Measurements from ENCODE around the gene KHDC4. TPM values are rescaled to one million over a fixed set of nuclear protein-coding genes. Genes with fewer than 3 reads are reported as not detected.

Gene KHDC4
- total and polyA plus RNA-seq, 4 donors = 8.4 to 32.6 (median 14.8) TPM

DNA sequence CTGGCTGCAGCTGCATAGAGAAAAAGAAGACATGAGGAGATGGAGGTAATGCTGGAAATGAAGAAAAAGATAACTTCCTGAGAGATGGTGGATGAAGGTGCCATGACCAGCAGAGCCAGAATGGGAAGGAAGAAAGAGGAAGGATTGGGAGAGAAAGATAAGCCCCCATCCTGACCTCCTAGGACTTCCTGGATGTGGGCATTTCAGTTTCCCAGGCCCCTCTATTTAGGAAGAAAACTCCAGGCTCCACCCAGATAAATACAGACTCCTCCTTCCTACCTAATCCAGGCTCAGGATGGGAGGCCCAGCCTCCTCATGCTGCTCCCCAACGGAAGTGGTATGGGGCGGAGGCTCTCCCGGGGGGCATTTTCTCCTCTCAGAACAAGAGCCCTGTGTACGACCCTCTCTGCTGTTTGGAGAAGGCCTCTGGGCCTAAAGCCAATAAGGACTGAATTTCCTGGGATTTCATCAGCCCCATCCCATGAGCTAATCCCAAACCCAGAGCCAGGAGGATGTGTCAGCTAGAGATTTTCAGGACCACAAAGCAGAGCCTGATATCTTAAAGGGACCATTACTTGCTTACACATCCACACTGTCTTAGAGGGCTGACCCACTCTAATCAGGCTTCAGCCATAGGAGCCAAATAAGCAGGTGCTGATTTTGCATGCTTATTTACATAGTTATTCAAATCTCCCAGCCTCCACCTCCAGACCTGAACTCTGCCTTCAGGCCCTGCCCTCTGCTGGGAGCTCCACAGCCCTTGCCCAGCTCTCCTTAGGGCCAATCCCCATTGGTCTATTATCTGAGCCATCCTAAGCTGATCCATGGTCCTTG is 49.2 kb upstream of the KHDC4 start:
- WGBS = 60% methylated on average over 4 of the region's 4 CpGs
- H3K9me3 ChIP-seq (ENCODE audit: control insufficient read depth in 4 of 4, low read length in 3 of 4) = no peaks in the 10 kb centered on the region
- TF ChIP-seq FOXA1 (IDR thresholded peaks at IDR 0.05) = no peak
- TF ChIP-seq RAD21 (IDR thresholded peaks at IDR 0.05) = peak in 1 of 2 donors; percentile 22
- TF ChIP-seq HNF4A (conservative IDR thresholded peaks at IDR 0.05) = peak in 1 of 2 donors; percentile 14
- TF ChIP-seq, protein P1, sequence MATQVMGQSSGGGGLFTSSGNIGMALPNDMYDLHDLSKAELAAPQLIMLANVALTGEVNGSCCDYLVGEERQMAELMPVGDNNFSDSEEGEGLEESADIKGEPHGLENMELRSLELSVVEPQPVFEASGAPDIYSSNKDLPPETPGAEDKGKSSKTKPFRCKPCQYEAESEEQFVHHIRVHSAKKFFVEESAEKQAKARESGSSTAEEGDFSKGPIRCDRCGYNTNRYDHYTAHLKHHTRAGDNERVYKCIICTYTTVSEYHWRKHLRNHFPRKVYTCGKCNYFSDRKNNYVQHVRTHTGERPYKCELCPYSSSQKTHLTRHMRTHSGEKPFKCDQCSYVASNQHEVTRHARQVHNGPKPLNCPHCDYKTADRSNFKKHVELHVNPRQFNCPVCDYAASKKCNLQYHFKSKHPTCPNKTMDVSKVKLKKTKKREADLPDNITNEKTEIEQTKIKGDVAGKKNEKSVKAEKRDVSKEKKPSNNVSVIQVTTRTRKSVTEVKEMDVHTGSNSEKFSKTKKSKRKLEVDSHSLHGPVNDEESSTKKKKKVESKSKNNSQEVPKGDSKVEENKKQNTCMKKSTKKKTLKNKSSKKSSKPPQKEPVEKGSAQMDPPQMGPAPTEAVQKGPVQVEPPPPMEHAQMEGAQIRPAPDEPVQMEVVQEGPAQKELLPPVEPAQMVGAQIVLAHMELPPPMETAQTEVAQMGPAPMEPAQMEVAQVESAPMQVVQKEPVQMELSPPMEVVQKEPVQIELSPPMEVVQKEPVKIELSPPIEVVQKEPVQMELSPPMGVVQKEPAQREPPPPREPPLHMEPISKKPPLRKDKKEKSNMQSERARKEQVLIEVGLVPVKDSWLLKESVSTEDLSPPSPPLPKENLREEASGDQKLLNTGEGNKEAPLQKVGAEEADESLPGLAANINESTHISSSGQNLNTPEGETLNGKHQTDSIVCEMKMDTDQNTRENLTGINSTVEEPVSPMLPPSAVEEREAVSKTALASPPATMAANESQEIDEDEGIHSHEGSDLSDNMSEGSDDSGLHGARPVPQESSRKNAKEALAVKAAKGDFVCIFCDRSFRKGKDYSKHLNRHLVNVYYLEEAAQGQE (IDR thresholded peaks at IDR 0.05) = no peak
- TF ChIP-seq FOXA2 (IDR thresholded peaks at IDR 0.05) = peak; percentile 15
- DNase-seq (ENCODE audit: low spot score) = no peak
- H3K4me1 ChIP-seq (ENCODE audit: control insufficient read depth in 4 of 4, insufficient read depth in 4 of 4, low read length in 3 of 4) = peaks cover 0 to 6% (median 3%) of the 10 kb centered on the region in 4 donors
- no peak overlapping the region for H3K27ac ChIP-seq (ENCODE audit: low read depth in 1 of 2, low read length in 2 of 2)
- no peaks in the 10 kb centered on the region for H3K36me3 ChIP-seq (ENCODE audit: control insufficient read depth in 4 of 4, insufficient read depth in 3 of 4, low read depth in 1 of 4, low read length in 3 of 4)
- no peak overlapping the region for H3K9ac ChIP-seq (ENCODE audit: low read depth in 1 of 2, low read length in 2 of 2)
- H3K4me3 ChIP-seq (ENCODE audit: low read depth in 1 of 3, low read length in 3 of 3) = no peak overlapping the region
- no peaks in the 10 kb centered on the region for H3K27me3 ChIP-seq (ENCODE audit: control insufficient read depth in 4 of 4, insufficient read depth in 4 of 4, low read length in 3 of 4)

DNA sequence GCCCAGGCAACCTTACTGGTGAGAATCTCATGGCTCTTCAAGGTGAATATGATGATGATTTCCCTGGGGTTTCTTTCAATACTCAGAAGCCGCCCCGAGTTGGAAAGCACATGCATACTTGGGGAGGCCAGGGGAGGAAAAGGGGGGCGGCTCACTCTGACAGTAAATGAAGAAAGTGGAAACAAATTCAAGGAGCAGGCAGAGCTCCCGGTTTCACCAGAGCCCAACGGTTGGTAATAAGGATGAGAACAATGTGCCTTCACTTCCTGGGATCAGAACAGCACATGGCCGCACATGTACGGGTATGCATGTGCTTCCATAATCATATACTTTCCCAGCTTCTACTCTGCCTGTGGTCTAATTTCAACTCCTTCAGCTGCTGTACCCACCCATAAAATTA is 47.9 kb upstream of the KHDC4 start:
- no peaks in the 10 kb centered on the region for H3K9me3 ChIP-seq (ENCODE audit: control insufficient read depth in 4 of 4, low read length in 3 of 4)
- no peak for DNase-seq (ENCODE audit: low spot score)
- no peaks in the 10 kb centered on the region for H3K36me3 ChIP-seq (ENCODE audit: control insufficient read depth in 4 of 4, insufficient read depth in 3 of 4, low read depth in 1 of 4, low read length in 3 of 4)
- no peak overlapping the region for H3K27ac ChIP-seq (ENCODE audit: low read depth in 1 of 2, low read length in 2 of 2)
- TF ChIP-seq ATF3 (IDR thresholded peaks at IDR 0.05) (no peak), MAX (IDR thresholded peaks at IDR 0.05) (no peak), NR2F2 (IDR thresholded peaks at IDR 0.05) (no peak), RAD21 (IDR thresholded peaks at IDR 0.05) (no peak), SP1 (IDR thresholded peaks at IDR 0.05) (no peak), CTCF (IDR thresholded peaks at IDR 0.05; ENCODE audit: low read depth, low read length, missing input control) (no peak), YY1 (IDR thresholded peaks at IDR 0.05) (no peak), FOXA1 (IDR thresholded peaks at IDR 0.05) (no peak), TAF1 (conservative IDR thresholded peaks at IDR 0.05) (no peak), RXRA (IDR thresholded peaks at IDR 0.05) (no peak), FOXA2 (IDR thresholded peaks at IDR 0.05) (no peak)
- TF ChIP-seq, protein P2, sequence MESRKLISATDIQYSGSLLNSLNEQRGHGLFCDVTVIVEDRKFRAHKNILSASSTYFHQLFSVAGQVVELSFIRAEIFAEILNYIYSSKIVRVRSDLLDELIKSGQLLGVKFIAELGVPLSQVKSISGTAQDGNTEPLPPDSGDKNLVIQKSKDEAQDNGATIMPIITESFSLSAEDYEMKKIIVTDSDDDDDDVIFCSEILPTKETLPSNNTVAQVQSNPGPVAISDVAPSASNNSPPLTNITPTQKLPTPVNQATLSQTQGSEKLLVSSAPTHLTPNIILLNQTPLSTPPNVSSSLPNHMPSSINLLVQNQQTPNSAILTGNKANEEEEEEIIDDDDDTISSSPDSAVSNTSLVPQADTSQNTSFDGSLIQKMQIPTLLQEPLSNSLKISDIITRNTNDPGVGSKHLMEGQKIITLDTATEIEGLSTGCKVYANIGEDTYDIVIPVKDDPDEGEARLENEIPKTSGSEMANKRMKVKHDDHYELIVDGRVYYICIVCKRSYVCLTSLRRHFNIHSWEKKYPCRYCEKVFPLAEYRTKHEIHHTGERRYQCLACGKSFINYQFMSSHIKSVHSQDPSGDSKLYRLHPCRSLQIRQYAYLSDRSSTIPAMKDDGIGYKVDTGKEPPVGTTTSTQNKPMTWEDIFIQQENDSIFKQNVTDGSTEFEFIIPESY (IDR thresholded peaks at IDR 0.05) = no peak
- TF ChIP-seq, protein P1 (IDR thresholded peaks at IDR 0.05) = no peak
- H3K4me1 ChIP-seq (ENCODE audit: control insufficient read depth in 4 of 4, insufficient read depth in 4 of 4, low read length in 3 of 4) = peaks cover 0 to 13% (median 4%) of the 10 kb centered on the region in 4 donors
- no peak overlapping the region for H3K4me3 ChIP-seq (ENCODE audit: low read depth in 1 of 3, low read length in 3 of 3)
- WGBS = 88% methylated on average over 7 of the region's 7 CpGs
- no peak overlapping the region for H3K9ac ChIP-seq (ENCODE audit: low read depth in 1 of 2, low read length in 2 of 2)
- H3K27me3 ChIP-seq (ENCODE audit: control insufficient read depth in 4 of 4, insufficient read depth in 4 of 4, low read length in 3 of 4) = no peaks in the 10 kb centered on the region
